Neural crest cell (in vitro differentiated cells): ENCODE data around the gene VAC14. TPM values are rescaled to one million over a fixed set of nuclear protein-coding genes. Genes with fewer than 3 reads are reported as not detected.

Experiments used
- DNase-seq: peaks from one replicate; pipeline ENCODE4 v3.0.0; 2021; ENCODE audit warnings: low read depth, mixed read lengths, low spot score
- H3K27ac Mint-ChIP-seq: one replicate; pipeline ENCODE4 v1.8.0; 2021; ENCODE audit warnings: mild to moderate bottlenecking, mixed read lengths; ENCODE audit not compliant: unreplicated experiment
- H3K27me3 Mint-ChIP-seq: 2 replicates; pipeline ENCODE4 v1.8.0; 2021; ENCODE audit warnings: low read depth, mild to moderate bottlenecking, mixed read lengths
- H3K36me3 Mint-ChIP-seq: 2 replicates; pipeline ENCODE4 v1.8.0; 2021; ENCODE audit warnings: low read depth, mild to moderate bottlenecking, mixed read lengths
- H3K4me1 Mint-ChIP-seq: 2 replicates; pipeline ENCODE4 v1.8.0; 2021; ENCODE audit warnings: mixed read lengths
- H3K4me3 Mint-ChIP-seq: one replicate; pipeline ENCODE4 v1.8.0; 2021; ENCODE audit warnings: mild to moderate bottlenecking, mixed read lengths
- H3K9me3 Mint-ChIP-seq: 2 replicates; pipeline ENCODE4 v1.8.0; 2021; ENCODE audit warnings: mixed read lengths
- CTCF ChIP-seq: fragments of 200-600 bp; sonication (generic); conservative IDR thresholded peaks from 2 replicates; pipeline ENCODE4 v1.5.0; 2021; ENCODE audit warnings: antibody characterized with exemption, mild to moderate bottlenecking
- total RNA-seq: library from RNA; stranded (reverse); gene quantifications from 2 replicates; pipeline ENCODE4 v1.2.1, GENCODE V29; 2021

The VAC14 gene
- total RNA-seq, 1 donor from 2014 or later = 46.7 TPM

DNA sequence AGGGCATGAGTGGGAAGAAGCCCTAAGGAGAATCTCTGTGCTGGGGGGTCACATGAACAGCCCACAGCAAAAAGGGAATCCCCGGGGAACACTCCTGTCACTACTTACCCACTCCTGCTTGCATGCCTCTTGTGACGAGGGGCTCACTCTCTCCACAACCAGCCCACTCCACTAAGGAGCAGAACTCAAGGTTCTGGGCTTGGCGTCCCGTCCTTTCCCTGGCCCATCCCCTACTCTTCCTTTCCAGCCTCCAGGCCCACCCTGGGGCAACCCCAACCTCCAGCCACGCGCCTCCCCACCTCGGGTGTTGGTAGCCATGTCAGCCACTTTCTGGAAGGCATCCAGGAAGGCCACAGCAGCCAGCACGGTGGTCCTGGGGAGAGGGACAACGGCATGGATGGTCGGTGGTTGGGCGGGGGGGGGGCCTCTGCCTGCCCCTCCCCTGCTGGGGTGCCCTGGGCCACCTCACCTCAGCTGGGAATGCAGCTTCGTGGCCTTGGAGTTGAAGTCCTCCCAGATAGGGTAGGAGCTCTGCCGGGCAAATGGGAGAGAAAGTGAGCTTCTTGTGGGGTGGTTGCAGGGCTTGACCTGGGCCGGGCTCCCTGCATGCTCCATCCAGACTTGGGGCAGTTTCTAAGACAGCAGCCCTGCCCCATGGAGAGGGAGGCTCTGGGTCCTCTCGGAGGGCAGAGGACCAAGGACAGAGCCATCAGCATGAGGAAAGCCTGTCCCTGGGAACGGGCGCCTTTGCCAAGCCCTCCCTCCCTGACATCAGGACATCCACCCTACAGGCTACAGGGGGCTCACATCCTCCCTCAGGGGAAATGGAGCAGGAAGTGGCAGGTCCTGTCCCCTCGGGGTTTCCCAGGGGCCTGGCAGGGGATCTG, 120.2 kb downstream of the VAC14 start:
- Mint-ChIP-seq H3K4me1 (peaks cover 17% of the 10 kb centered on the region), H3K9me3 (no peaks in the 10 kb centered on the region), H3K27me3 (no peaks in the 10 kb centered on the region), H3K27ac (peak overlapping the region; percentile 78), H3K4me3 (peak overlapping the region; percentile 75), H3K36me3 (peaks cover under 1% of the 10 kb centered on the region)
- no peak for DNase-seq
- TF ChIP-seq CTCF = no peak

DNA sequence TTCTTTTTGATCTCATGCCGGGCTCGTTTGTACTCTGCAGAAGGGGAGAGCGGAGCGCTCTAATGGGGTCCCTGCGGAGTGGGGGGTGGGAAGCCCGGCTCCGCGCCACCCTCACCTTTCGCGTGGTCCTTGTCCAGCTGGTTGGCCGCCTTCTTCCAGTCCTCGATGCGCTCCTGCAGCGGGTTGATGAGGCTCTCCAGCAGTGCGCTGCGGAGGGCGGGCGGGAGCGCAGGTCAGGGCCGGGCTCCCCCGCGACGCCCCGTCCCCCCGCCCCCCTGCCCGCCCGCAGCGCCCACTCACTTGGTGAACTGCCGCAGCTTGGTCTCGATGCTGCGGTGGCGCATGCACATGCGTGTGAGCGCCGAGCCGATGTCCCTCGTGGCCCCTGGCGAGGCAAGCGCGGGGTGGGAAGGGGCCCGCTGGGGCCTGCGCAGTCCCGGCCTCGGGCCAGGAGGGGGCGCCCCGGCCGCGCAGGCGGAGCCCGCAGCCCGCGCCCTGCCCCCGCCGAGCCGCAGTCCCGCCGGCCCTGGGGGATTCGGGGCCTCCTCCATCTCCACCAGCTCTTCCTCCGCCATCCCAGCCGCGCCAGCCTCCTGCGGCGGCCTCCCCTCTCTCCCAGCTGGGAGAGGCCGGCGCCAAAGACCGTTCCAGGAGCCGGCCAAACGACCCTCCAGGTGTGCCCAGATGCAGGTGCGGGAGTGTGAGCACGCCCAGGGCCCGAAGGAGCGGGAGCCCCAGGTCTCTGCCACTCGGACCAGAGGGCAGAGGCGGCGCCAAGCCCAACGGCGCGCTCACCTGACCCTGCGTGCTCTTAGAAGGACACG, 121.1 kb downstream of the VAC14 start:
- Mint-ChIP-seq H3K27me3 (no peaks in the 10 kb centered on the region), H3K4me3 (no peak overlapping the region), H3K27ac (no peak overlapping the region), H3K36me3 (peaks cover 3% of the 10 kb centered on the region), H3K4me1 (peaks cover 17% of the 10 kb centered on the region), H3K9me3 (no peaks in the 10 kb centered on the region)
- peak; percentile 64 for TF ChIP-seq CTCF
- no peak for DNase-seq

DNA sequence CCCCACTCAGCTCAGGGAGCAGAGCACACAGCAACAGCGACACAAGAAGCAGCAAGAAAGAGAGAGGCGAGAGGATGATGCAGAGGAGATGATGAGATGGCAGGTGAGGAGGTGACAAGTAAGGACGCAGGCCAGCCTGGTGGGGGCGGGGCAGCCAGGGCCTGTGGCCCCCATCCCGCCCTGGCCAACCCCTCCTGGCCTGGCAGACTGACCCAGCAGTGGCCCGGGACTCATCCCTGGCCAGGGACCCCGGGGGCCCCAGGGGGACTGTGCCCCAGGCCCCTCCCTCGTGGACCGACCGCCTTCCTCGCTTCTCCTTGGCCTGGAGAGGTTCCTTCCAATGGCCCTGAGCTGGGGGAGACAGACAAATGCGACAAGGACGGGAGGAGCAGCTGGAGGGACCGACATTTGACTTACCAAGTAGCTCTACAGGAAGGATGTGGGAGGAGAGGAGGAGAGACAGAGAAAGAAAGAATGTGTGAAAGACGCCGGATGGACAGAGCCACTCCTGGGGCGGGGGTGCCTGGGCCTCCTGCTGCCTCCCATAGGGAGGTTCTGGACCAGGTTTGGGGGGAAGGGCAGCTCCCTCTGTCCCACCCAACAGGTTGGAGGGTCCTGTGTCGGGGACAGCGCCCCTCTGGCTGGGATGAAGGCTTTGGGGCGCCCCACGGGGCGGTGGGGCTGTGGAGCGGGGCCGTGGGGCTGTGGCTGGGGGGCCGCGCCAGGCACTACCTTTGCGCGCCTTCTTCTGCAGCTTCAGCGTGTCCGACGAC, 121.9 kb downstream of the VAC14 start:
- peaks cover 16% of the 10 kb centered on the region for H3K4me1 Mint-ChIP-seq
- no peaks in the 10 kb centered on the region for H3K27me3 Mint-ChIP-seq
- no peaks in the 10 kb centered on the region for H3K9me3 Mint-ChIP-seq
- no peak overlapping the region for H3K4me3 Mint-ChIP-seq
- no peak for TF ChIP-seq CTCF
- no peak for DNase-seq
- no peak overlapping the region for H3K27ac Mint-ChIP-seq
- H3K36me3 Mint-ChIP-seq = peaks cover 3% of the 10 kb centered on the region

GRCh38 chr16:70678121-70678897, 122.6 kb downstream of the VAC14 start:
- Mint-ChIP-seq H3K4me3 (no peak overlapping the region), H3K4me1 (peaks cover 12% of the 10 kb centered on the region), H3K27ac (no peak overlapping the region), H3K9me3 (no peaks in the 10 kb centered on the region), H3K36me3 (peaks cover 3% of the 10 kb centered on the region), H3K27me3 (no peaks in the 10 kb centered on the region)
- no peak for DNase-seq
- no peak for TF ChIP-seq CTCF
